HG02610 (cell line): ENCODE results near the gene CFAP161.
"Not testable (repeated sequence)": the region's sequence is repeated elsewhere in the genome, so short reads cannot be mapped to it uniquely, and the experiment has no call there.

Experiments
- ATAC-seq: cut with Tn5 transposase; IDR thresholded peaks from one replicate; pipeline ENCODE4 v1.9.1; 2021; ENCODE audit warnings: mild to moderate bottlenecking, moderate library complexity; ENCODE audit not compliant: unreplicated experiment

CFAP161 gene

GRCh38 chr15:81157195-81157938, 23.3 kb downstream of the CFAP161 start:
- no peak for ATAC-seq

GRCh38 chr15:81157939-81158223, 23.8 kb downstream of the CFAP161 start:
- ATAC-seq = no peak

GRCh38 chr15:81158561-81158960, 24.5 kb downstream of the CFAP161 start:
- ATAC-seq = not testable (repeated sequence)

GRCh38 chr15:81160312-81161159, 26.5 kb downstream of the CFAP161 start:
- ATAC-seq = no peak

GRCh38 chr15:81161160-81161673, 27.1 kb downstream of the CFAP161 start:
- ATAC-seq = peak; percentile 40

GRCh38 chr15:81161851-81162250, 27.8 kb downstream of the CFAP161 start:
- no peak for ATAC-seq

- ATAC-seq = no peak
These were observed 30.1 kb downstream of the CFAP161 start for GRCh38 chr15:81163961-81164800.

GRCh38 chr15:81165535-81165934, 31.5 kb downstream of the CFAP161 start:
- no peak for ATAC-seq

GRCh38 chr15:81166636-81167305, 32.7 kb downstream of the CFAP161 start:
- no peak for ATAC-seq

- ATAC-seq = no peak
These were observed 34.1 kb downstream of the CFAP161 start for GRCh38 chr15:81168131-81168526.

- no peak for ATAC-seq
These were observed 34.6 kb downstream of the CFAP161 start for GRCh38 chr15:81168644-81169043.

- ATAC-seq = no peak
These were observed 36.4 kb downstream of the CFAP161 start for GRCh38 chr15:81170511-81170910.

GRCh38 chr15:81171286-81171685, 37.2 kb downstream of the CFAP161 start:
- ATAC-seq = no peak

GRCh38 chr15:81174125-81174791, 40.2 kb downstream of the CFAP161 start:
- no peak for ATAC-seq

GRCh38 chr15:81174792-81175327, 40.8 kb downstream of the CFAP161 start:
- ATAC-seq = no peak

- no peak for ATAC-seq
These were observed 41.4 kb downstream of the CFAP161 start for GRCh38 chr15:81175496-81175895.

- ATAC-seq = no peak
These were observed 42.3 kb downstream of the CFAP161 start for GRCh38 chr15:81176291-81176893.

GRCh38 chr15:81178365-81178764, 44.3 kb downstream of the CFAP161 start:
- ATAC-seq = no peak

- no peak for ATAC-seq
These were observed 47.1 kb downstream of the CFAP161 start for GRCh38 chr15:81181220-81181619.
